Suppressor macrophage treated with lipopolysaccharide for 1 hour (primary cell): ENCODE results near the gene NXN.
"Not testable (repeated sequence)": the region's sequence is repeated elsewhere in the genome, so short reads cannot be mapped to it uniquely, and the experiment has no call there.

Source experiments
- DNase-seq, 3 donors: peaks; one replicate each; pipeline ENCODE4 v3.0.0-alpha.2; 2020 to 2022

NXN gene

GRCh38 chr17:881778-882177 lies 97.8 kb downstream of the NXN start:
- DNase-seq, result no peak

DNA sequence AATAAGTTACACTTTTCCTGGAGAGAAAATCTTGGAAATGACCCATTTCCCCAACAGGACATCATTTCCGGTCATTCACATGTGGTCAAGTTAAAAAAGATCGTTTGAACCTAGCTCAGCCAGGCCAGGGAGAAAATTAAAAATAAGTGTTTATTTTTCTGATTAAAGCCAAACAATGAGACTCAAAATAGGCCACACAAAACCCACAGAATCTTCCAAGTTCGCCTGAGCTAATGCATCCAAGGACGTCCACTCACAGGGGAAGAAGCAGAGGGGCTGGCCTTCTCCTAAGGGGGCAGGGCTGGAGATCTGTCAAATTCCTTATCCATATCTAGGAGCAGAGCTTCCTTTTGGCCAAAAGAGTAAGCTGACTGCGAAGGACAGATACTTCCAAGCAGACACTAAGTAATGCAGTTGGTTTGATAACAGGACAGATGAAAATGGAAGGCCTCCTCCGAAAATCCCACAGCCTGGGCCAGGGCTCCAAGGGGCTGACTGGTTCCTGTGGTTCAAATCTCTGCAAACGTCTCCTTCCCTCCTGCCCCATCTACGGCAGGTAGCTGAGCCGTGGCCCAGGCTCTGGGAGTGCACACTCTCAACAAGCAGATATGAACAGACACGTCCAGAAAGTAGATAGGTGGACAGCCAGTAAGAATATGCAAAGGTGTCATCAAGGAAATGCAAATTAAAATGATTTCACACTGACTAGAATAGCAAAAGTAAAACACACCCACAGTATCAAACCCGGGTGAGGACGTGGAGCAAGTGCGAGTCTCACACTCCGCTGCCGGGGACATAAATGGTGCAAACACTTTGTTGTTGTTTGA lies 98.9 kb downstream of the NXN start:
- DNase-seq, result no peak

DNA sequence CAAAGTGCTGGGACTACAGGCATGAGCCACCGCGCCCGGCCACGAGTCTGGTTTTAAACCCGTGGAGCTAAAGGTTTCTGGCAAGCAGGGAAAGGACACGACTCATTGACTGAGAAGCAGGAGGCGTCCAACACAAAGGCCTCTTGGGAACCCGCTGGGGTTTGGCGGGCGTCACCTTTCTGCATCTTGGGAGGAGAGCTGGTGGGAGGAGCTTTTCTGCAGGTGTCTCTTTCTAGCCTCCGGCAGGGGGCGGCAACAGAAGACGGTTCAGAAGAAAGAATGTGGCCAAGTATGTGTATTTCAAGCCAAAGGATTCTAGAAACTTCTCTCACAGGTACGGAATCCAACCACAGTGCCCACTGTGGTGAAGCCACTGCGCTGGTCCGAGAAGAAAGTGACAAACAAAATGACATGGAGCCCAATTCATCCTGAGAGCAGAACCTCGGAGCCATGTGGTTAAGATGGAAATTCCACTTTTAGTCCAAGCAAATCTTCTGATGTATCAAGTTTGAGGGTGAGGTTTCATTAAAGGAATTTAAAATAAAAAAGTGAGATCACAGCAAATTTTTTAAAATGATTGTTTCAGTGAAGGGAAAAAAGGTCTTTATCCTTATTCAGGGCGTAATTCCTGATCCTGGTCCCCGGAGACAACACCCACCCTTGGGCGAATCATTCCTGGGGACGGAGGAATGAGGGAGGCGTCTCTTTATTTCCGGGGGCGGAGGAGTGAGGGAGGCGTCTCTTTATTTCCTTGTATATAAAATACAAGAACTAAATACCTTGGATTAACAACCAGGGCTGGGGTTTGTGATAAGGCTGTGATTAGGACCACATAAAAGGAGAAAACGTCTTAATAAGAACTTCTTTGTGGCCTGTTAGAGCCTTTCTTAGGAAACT lies 99.8 kb downstream of the NXN start:
- peak; percentile 52 to 64 (median 56) for DNase-seq

- DNase-seq, result no peak
Observed at GRCh38 chr17:877630-878029, 101.9 kb downstream of the NXN start.

DNA sequence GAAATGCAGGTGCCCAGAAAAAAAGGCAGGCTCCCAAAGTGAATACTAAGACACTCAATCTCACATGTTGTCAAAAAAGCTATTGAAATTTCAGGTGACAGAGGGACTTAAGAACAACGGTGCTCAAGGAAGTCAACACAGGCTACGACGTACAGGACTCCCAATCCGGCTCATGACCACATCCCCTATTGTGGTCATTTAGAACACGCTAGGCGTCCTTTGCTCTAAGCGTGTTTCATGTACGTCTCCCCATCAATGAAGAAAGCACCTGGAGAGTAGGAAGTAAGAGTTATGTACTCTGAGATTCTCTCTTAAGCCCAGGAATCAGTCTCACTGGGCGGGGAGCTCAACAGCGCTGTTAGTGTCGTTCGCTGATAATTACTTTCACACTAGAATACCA lies 103.3 kb downstream of the NXN start:
- DNase-seq, result peak in 1 of 3 donors; percentile 18

- DNase-seq, result not testable (repeated sequence)
Observed at GRCh38 chr17:874590-874989, 105.0 kb downstream of the NXN start.

- no peak for DNase-seq
Observed at GRCh38 chr17:872855-873254, 106.7 kb downstream of the NXN start.

DNA sequence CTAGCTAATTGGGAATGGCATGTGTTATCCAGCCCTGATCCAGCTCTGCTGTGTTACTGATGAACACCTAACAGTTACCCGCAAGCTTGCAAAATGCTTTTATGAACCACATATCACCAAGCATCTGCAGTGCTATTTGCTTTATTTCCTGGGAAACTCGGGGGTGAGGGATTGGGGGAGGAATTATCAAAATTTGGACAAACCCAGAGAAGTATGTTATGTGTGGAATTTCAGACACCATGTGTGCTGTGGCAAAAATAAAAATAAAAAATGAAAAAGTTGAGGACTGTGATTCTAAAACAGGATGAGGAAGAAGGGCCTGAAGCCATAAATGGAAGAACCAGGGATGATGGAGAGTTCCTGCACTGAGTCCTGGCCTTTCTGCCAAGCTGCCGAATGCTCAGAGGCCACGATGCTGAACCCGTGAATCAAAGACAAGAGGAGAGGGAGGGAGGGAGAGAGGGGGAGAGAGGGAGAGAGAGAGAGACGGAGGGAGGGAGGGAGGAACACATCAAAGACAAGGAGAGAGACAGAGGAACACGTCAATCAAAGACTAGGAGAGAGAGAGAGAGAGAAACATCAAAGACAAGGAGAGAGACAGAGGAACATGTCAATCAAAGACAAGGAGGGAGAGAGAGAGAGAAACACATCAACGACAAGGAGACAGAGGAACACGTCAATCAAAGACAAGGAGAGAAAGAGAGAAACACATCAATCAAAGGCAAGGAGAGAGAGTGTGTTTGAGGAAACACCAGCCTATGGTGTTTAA lies 107.6 kb downstream of the NXN start:
- no peak for DNase-seq

GRCh38 chr17:869567-870525 lies 109.7 kb downstream of the NXN start:
- DNase-seq, result peak in 1 of 3 donors; percentile 22

- peak; percentile 20 to 29 (median 29) for DNase-seq
Observed at GRCh38 chr17:869086-869485, 110.5 kb downstream of the NXN start.

- no peak for DNase-seq
Observed at GRCh38 chr17:867896-868489, 111.6 kb downstream of the NXN start.

DNA sequence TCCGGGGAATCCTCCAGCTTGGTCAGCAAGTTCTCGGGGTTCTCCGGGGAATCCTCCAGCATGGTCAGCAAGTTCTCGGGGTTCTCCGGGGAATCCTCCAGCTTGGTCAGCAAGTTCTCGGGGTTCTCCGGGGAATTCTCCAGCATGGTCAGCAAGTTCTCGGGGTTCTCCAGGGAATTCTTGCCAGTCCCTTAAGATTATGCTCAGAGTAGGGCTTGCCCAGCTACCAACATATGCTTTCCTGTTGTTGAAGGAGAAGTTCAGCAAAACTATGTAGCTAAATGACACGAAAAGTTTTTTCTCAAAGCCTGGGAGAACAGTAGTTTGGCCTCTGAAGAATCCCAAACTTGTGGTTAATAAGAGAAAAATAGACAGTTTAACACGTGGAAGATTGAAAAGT lies 112.3 kb downstream of the NXN start:
- DNase-seq, result peak; percentile 47 to 62 (median 56)

DNA sequence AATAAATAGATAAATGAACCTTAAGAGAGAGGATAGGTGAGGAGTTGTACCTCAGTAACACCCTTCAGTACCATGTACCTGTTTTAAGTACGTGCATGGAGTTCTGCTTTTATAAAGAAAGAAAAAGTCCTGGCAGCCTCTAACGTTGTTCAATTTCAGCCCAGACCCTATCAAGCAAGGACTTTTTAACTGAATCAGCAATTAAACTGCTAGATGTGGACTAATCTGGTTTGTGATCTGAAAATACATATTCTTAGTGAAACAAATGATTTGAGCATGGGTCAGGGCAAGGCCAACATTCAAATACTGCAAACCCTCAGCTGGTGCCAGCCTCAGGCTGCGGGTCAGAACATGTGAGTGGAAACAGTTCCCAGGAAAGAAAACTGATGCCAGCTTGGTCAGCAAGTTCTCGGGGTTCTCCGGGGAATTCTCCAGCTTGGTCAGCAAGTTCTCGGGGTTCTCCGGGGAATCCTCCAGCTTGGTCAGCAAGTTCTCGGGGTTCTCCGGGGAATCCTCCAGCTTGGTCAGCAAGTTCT lies 112.9 kb downstream of the NXN start:
- peak; percentile 40 to 67 (median 57) for DNase-seq

DNA sequence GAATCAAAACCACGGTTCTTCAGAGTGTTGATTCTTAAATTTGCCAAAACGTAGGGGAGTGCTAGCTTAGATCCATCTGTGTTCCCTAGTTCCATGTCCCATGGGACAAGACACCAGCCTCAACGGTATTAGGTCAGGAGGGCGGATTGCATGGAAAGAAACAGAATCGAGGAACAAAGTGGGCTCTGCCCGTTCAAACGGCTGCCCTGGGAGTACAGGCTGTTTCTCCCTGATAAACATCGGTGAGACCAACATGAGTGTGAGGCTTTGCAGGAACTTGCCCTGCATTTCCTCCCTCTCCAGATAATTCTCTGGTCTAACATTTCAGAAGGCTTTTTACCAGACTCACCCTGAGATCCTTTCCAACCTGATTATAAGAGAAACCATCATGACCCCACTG lies 115.3 kb downstream of the NXN start:
- no peak for DNase-seq

DNA sequence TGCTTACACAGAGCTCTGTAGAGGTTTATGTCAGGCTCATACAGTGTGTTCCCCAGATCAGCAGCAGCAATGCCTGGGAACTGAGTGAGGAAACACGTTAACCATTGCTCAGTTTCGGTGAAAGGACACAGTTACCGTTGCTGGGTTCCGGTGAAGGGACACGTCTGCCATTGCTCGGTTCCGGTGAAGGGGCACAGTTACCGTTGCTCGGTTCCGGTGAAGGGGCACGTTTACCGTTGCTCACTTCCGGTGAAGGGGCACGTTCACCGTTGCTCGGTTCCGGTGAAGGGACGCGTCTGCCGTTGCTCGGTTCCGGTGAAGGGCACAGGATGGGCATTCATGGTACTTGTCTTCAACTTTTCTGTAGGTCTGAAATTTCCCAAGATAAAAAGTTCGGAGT lies 115.7 kb downstream of the NXN start:
- no peak for DNase-seq

DNA sequence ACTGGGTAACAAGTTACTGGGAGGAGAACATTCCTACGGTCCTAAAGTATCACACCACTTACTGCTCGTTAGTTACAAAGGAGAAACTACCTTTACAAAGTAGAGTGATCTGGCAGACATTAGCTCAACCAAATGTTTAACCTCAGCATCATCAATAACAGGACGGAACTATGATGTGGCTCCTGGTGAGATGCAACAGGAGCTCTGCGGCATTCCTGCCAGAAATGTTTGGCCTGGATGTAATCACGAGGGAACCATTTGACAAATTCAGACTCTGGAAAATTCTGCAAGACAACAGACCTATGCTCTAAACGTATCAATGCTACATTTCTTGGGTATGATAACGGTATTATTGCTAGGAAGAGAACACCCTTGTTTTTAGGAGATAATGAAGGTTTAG lies 117.0 kb downstream of the NXN start:
- DNase-seq, result no peak

DNA sequence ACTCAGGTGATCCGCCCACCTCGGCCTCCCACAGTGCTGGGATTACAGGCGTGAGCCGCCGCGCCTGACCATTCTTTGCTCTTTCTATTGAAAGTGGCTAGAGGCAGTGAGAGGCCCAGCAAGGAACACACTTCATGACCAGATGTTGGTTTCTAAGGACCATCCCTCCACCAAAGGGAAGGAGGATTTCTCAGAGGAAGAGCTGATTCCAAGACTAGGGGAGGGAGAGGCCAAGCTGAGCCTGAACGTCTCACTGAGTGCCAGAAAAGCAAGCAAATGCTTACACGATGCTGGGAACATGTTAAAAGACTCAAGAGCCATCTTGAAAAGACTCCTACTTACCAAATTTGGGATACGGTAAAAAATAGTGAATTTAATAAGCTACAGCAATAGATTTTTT lies 118.2 kb downstream of the NXN start:
- no peak for DNase-seq

DNA sequence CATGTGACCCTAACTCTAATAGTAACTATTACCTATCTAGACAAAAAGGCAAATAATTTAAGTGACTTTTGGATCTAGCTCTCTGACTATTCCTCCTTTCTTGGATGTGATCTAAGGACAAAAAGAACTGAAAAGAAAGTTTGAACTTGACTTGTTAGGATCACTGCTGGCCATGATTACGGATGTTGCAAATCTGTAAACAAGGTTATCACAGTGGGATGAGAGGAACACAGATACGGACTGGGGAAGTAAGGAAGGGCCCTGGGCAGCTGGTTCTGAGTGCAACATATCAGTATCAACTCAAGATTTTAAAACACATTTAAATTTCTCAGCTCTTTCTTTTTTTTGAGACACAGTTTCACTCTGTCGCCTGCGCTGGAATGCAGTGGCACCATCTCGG lies 118.8 kb downstream of the NXN start:
- DNase-seq, result no peak

DNA sequence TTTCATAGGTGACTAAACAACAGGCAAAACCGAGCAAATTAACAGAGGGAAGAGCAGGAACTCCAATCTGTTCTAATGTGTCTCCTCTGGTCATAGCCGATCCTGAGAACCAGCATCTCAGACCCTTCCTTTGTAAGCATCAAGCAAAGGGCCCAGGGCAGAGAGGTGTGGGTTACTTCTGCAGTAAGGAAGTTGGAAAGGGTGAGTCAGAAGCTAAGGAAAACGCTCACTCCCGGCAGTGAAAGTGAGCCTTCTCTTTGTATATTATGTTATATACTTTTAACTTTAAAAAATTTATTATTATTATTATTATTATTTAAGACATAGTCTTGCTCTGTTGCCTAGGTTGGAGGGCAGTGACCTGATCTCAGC lies 119.8 kb downstream of the NXN start:
- no peak for DNase-seq

DNA sequence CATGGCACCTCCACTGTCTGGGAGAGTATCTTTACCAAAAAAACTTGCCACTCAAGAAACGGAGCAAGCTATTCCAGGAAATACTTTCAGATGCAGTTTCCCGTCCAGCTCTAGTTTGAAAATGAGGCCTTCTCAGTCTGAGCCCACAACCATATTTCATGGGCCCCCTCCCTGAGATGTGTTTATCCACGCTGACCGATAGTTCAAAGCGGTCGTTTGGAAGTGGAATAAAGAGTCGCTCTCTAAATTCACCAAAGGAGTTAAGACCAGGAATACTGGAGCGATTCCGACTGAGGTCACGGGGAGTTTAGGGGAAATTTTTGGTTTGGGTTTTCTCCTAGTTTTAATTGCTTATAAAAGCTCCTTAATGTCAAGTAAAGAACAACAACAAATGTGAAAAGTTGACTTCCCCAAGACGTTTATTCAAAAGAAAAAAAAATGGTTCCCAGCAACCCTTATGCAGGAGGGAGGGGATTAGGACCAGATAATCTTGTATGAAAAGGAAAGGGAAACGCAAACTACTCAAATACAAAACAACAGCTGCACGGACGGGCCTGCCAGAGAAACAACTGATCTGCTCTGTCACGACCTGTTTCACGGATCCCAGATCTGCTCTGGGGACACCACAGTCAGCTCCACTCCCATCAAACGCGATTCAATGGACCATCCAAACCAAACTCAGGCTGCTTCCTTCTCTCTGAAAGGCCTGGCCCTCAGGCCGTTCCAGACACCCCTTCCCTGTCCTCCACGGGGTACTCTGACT lies 120.3 kb downstream of the NXN start:
- DNase-seq, result no peak

DNA sequence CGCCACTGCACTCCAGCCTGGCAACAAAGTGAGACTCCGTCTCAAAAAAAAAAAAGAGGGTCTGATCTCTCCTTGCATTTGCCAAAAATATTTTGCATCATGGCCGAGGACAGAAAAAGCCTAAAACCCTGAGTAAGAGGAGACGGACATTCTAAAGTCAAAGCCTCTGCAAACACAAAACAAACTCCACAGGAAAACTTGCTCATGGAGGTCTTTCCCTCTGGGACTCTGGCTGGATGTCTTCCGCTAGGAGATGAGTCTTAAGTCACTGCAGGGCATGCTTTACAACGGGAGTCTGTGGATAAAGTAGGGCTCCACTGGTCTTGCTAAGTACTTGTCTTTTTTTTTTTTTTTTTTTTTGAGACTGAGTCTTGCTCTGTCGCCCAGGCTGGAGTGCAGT lies 123.4 kb downstream of the NXN start:
- DNase-seq, result no peak
